Gastrocnemius medialis (tissue), 4 donors: ENCODE results near the gene ACHE. TPM values are rescaled to one million over a fixed set of nuclear protein-coding genes. Genes with fewer than 3 reads are reported as not detected.
"Not testable (repeated sequence)": the region's sequence is repeated elsewhere in the genome, so short reads cannot be mapped to it uniquely, and the experiment has no call there.

Experiments used
- ATAC-seq, 2 donors: fragments of 150-250 bp; one replicate each; pipeline ENCODE4 v1.9.1; 2016
- DNase-seq, 2 donors: peaks; one replicate each; pipeline ENCODE4 v3.0.0-alpha.2; 2019
- H3K27ac ChIP-seq, 4 donors: fragments of 200-600 bp; sonication (generic); 1 replicate in 1 of 4; 2 replicates in 3 of 4; pipeline ENCODE4 v1.5.1; 2016 to 2018; ENCODE audit warnings: mild to moderate bottlenecking in 2 of 4, moderate library complexity in 1 of 4
- H3K27me3 ChIP-seq, 3 donors: fragments of 200-600 bp; sonication (generic) in 2 of 3; 1 replicate in 1 of 3; 2 replicates in 2 of 3; pipeline versions ENCODE4 v1.5.1 to v1.6.0; 2016 to 2019; ENCODE audit warnings: mild to moderate bottlenecking in 1 of 3, moderate library complexity in 1 of 3
- H3K36me3 ChIP-seq, 2 donors: fragments of 200-600 bp; sonication (generic) in 1 of 2; one replicate each; pipeline ENCODE4 v1.5.1; 2017 to 2018
- H3K4me1 ChIP-seq, 2 donors: fragments of 200-600 bp; sonication (generic) in 1 of 2; one replicate each; pipeline ENCODE4 v1.5.1; 2016 to 2017; ENCODE audit warnings: mild to moderate bottlenecking in 2 of 2
- H3K4me3 ChIP-seq, 4 donors: fragments of 200-600 bp; sonication (generic) in 3 of 4; 1 replicate in 1 of 4; 2 replicates in 3 of 4; pipeline ENCODE4 v1.5.1; 2016 to 2019; ENCODE audit warnings: mild to moderate bottlenecking in 2 of 4
- H3K9me3 ChIP-seq, 3 donors: fragments of 200-600 bp; sonication (generic) in 2 of 3; 1 replicate in 1 of 3; 2 replicates in 2 of 3; pipeline ENCODE4 v1.5.1; 2016 to 2019
- CTCF ChIP-seq, 5 experiments: fragments of 450-650 bp in 3 of 5; fragments of 200-600 bp in 2 of 5; sonication (generic) in 2 of 5; IDR thresholded peaks in 4 of 5; conservative IDR thresholded peaks in 1 of 5; 1 replicate in 4 of 5; 2 replicates in 1 of 5; pipeline ENCODE4 v1.5.1; 2016 to 2019; ENCODE audit warnings: antibody characterized with exemption in 5 of 5, mild to moderate bottlenecking in 3 of 5, moderate library complexity in 3 of 5
- POLR2A ChIP-seq, 2 donors: fragments of 450-650 bp; IDR thresholded peaks; one replicate each; pipeline ENCODE4 v1.6.1; 2017; ENCODE audit warnings: antibody characterized with exemption in 2 of 2, mild to moderate bottlenecking in 2 of 2, moderate library complexity in 2 of 2
- in situ Hi-C, 4 donors: fragments of 200-750 bp; cut with MboI; loops; one replicate each; pipeline versions ENCODE4 v1.15.0 to v1.8.0; 2017; ENCODE audit warnings: low sequenced_read_pairs in 4 of 4
- intact Hi-C: fragments of 100-400 bp; cut with DNase I; formaldehyde crosslinking; loops from one replicate; pipeline ENCODE4 v1.15.1; 2023; ENCODE audit warnings: low total_unique reads
- total RNA-seq, 4 donors: library from RNA; depleted of rRNA; stranded (reverse); fragments of >200 nt; gene quantifications; one replicate each; pipeline versions ENCODE4 v1.1.0 to v1.2.3, GENCODE V29; 2016

ACHE gene
- total RNA-seq, 4 donors from 2014 or later = 6.5 to 59.5 (median 11.4) TPM

GRCh38 chr7:100933734-100934133 lies 38.0 kb upstream of the ACHE start:
- ATAC-seq (no peak), DNase-seq (no peak)
- intact Hi-C loops = no loop called here
- Histone ChIP-seq H3K27ac (no peak overlapping the region), H3K9me3 (no peaks in the 10 kb centered on the region), H3K4me3 (no peak overlapping the region), H3K36me3 (no peaks in the 10 kb centered on the region), H3K4me1 (no peaks in the 10 kb centered on the region), H3K27me3 (no peaks in the 10 kb centered on the region)
- in situ Hi-C loops = no loop called here
- TF ChIP-seq CTCF (IDR thresholded peaks at IDR 0.05 in 4 of 5, conservative IDR thresholded peaks at IDR 0.05 in 1 of 5) = no peak
- no peak for TF ChIP-seq POLR2A (IDR thresholded peaks at IDR 0.05)

GRCh38 chr7:100929808-100930174 lies 34.1 kb upstream of the ACHE start:
- no peak overlapping the region for H3K4me3 ChIP-seq
- H3K9me3 ChIP-seq = no peaks in the 10 kb centered on the region
- DNase-seq (no peak), ATAC-seq (no peak)
- TF ChIP-seq CTCF (IDR thresholded peaks at IDR 0.05 in 4 of 5, conservative IDR thresholded peaks at IDR 0.05 in 1 of 5) (no peak), POLR2A (IDR thresholded peaks at IDR 0.05) (no peak)
- H3K27me3 ChIP-seq = no peaks in the 10 kb centered on the region
- no peak overlapping the region for H3K27ac ChIP-seq
- in situ Hi-C loops (no loop called here), intact Hi-C loops (no loop called here)
- no peaks in the 10 kb centered on the region for H3K4me1 ChIP-seq
- H3K36me3 ChIP-seq = no peaks in the 10 kb centered on the region

GRCh38 chr7:100923616-100924015 lies 27.9 kb upstream of the ACHE start:
- H3K4me1 ChIP-seq, H3K27me3 ChIP-seq, H3K27ac ChIP-seq, ATAC-seq, intact Hi-C loops, H3K4me3 ChIP-seq, H3K36me3 ChIP-seq, in situ Hi-C loops, H3K9me3 ChIP-seq, DNase-seq: not testable (repeated sequence)

- intact Hi-C loops (no loop called here), in situ Hi-C loops (no loop called here)
- Histone ChIP-seq H3K36me3 (no peaks in the 10 kb centered on the region), H3K9me3 (no peaks in the 10 kb centered on the region), H3K4me1 (peaks cover 0 to 3% of the 10 kb centered on the region in 2 donors), H3K27ac (no peak overlapping the region), H3K4me3 (no peak overlapping the region), H3K27me3 (no peaks in the 10 kb centered on the region)
- DNase-seq (no peak), ATAC-seq (no peak)
- no peak for TF ChIP-seq POLR2A (IDR thresholded peaks at IDR 0.05)
- TF ChIP-seq CTCF (IDR thresholded peaks at IDR 0.05 in 4 of 5, conservative IDR thresholded peaks at IDR 0.05 in 1 of 5) = no peak
These were observed 25.4 kb upstream of the ACHE start for GRCh38 chr7:100921039-100921438.

GRCh38 chr7:100919779-100920437 lies 24.2 kb upstream of the ACHE start:
- H3K36me3 ChIP-seq, in situ Hi-C loops, ATAC-seq, H3K4me3 ChIP-seq, H3K9me3 ChIP-seq, DNase-seq, H3K27me3 ChIP-seq, H3K27ac ChIP-seq, intact Hi-C loops, H3K4me1 ChIP-seq: not testable (repeated sequence)

GRCh38 chr7:100919335-100919734 lies 23.6 kb upstream of the ACHE start:
- intact Hi-C loops, H3K27ac ChIP-seq, DNase-seq, H3K27me3 ChIP-seq, H3K4me3 ChIP-seq, H3K36me3 ChIP-seq, H3K4me1 ChIP-seq, H3K9me3 ChIP-seq, ATAC-seq, in situ Hi-C loops: not testable (repeated sequence)
